Mesothelial cell of epicardium (in vitro differentiated cells): ENCODE results near the gene HOXA4. TPM values are rescaled to one million over a fixed set of nuclear protein-coding genes. Genes with fewer than 3 reads are reported as not detected.

Source experiments
- DNase-seq, 2 experiments: peaks; one replicate each; pipeline ENCODE4 v3.0.0; 2021; ENCODE audit warnings: low spot score in 2 of 2; ENCODE audit not compliant: unreplicated experiment in 2 of 2
- H3K27ac Mint-ChIP-seq: 2 replicates; pipeline ENCODE4 v1.8.0; 2021; ENCODE audit warnings: mixed read lengths
- H3K27me3 Mint-ChIP-seq: 2 replicates; pipeline ENCODE4 v1.8.0; 2021; ENCODE audit warnings: low read depth, mixed read lengths
- H3K36me3 Mint-ChIP-seq: 2 replicates; pipeline ENCODE4 v1.8.0; 2021; ENCODE audit warnings: mixed read lengths
- H3K4me1 Mint-ChIP-seq: 2 replicates; pipeline ENCODE4 v1.8.0; 2021; ENCODE audit warnings: mixed read lengths
- H3K4me3 Mint-ChIP-seq: 2 replicates; pipeline ENCODE4 v1.8.0; 2021; ENCODE audit warnings: mild to moderate bottlenecking, moderate library complexity, mixed read lengths
- H3K9me3 Mint-ChIP-seq: 2 replicates; pipeline ENCODE4 v1.8.0; 2021; ENCODE audit warnings: mixed read lengths
- CTCF ChIP-seq: fragments of 200-600 bp; sonication (generic); IDR thresholded peaks from one replicate; pipeline ENCODE4 v1.5.0; 2021; ENCODE audit warnings: antibody characterized with exemption; ENCODE audit not compliant: unreplicated experiment
- total RNA-seq: library from RNA; stranded (reverse); gene quantifications from 3 replicates; pipeline ENCODE4 v1.2.1, GENCODE V29; 2021

HOXA4 gene
- total RNA-seq, 1 donor from 2014 or later = 55.9 TPM

- peak overlapping the region; percentile 100 for H3K27ac Mint-ChIP-seq
- H3K4me3 Mint-ChIP-seq = peak overlapping the region; percentile 87
- H3K27me3 Mint-ChIP-seq = no peaks in the 10 kb centered on the region
Observed at GRCh38 chr7:27140126-27140857, 9.7 kb upstream of the HOXA4 start.

DNA sequence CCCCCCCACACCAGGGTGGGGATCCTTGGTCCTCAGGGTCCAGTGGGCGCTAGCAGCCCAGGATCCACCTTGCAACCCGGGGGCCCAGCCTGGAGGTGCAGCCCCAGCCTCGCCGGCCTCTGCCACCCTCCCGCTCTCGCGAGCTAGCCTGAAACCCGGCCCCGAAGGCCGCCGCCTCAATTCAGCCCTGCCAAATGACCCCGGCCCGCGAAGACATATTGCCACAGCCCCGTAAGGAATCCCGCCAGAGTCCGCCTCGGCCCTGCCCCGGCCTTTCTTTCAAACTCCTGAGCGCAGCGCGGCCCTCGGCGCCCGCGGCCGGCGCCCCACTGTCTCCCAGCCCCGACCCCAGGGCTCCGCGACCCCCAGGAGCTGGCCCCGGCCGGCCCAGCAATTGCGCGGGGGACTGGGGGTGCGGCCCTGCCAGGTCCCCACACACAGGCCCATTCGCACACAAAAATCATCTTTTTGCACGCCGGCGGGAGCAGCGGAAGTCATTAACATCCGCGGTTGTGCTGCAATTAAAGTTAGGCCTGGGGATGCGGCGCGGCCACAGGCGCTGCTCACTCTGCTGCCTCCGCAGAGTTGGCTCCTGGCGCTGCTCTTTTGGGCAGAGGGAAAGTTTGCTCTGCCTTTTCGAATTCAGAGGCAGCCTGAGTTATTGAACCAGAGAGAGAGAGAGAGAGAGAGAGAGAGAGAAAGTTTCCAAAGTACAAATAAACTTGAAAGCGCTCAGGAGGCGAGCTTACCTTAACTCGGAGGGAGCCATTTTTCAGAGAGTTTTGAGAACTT, 9.0 kb upstream of the HOXA4 start:
- no peak for TF ChIP-seq CTCF
- H3K27me3 Mint-ChIP-seq = no peaks in the 10 kb centered on the region
- H3K36me3 Mint-ChIP-seq = peaks cover 42% of the 10 kb centered on the region
- peak in 1 of 2 experiments; percentile 57 for DNase-seq
- H3K4me3 Mint-ChIP-seq = peak overlapping the region; percentile 87
- peak overlapping the region; percentile 100 for H3K27ac Mint-ChIP-seq
- H3K9me3 Mint-ChIP-seq = no peaks in the 10 kb centered on the region
- peaks cover 68% of the 10 kb centered on the region for H3K4me1 Mint-ChIP-seq

More at GRCh38 chr7:27140126-27140857, 9.7 kb upstream of the HOXA4 start:
- Mint-ChIP-seq H3K4me1 (peaks cover 67% of the 10 kb centered on the region), H3K36me3 (peaks cover 47% of the 10 kb centered on the region), H3K9me3 (no peaks in the 10 kb centered on the region)
- no peak for TF ChIP-seq CTCF
- DNase-seq = peak in 1 of 2 experiments; percentile 42

DNA sequence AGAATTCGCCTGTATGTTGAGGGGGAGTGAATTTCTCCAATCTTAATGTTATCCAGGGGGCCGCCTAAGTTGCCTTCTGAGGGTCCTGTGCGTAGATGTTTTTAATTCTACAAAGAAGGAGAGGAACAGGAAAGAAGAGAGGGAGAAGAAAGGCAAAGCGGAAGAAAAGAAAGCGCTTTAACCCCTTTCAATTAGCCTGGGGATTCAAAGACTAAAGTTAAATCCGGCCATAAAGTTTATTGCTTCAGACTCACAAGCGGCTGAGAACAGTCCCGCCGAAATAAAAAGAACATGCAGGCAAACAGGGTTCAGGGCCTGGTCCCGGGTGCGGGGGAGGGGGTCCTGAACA, 8.4 kb upstream of the HOXA4 start:
- DNase-seq = no peak
- peak overlapping the region; percentile 100 for H3K27ac Mint-ChIP-seq
- TF ChIP-seq CTCF = no peak
- H3K27me3 Mint-ChIP-seq = no peaks in the 10 kb centered on the region
- peaks cover 44% of the 10 kb centered on the region for H3K36me3 Mint-ChIP-seq
- peak overlapping the region; percentile 87 for H3K4me3 Mint-ChIP-seq
- no peaks in the 10 kb centered on the region for H3K9me3 Mint-ChIP-seq
- peaks cover 68% of the 10 kb centered on the region for H3K4me1 Mint-ChIP-seq

- Mint-ChIP-seq H3K4me3 (peak overlapping the region; percentile 87), H3K36me3 (peaks cover 43% of the 10 kb centered on the region), H3K4me1 (peaks cover 70% of the 10 kb centered on the region), H3K27me3 (no peaks in the 10 kb centered on the region), H3K9me3 (no peaks in the 10 kb centered on the region), H3K27ac (peak overlapping the region; percentile 100)
- TF ChIP-seq CTCF = no peak
- peak in 1 of 2 experiments; percentile 33 for DNase-seq
Observed at GRCh38 chr7:27138472-27138871, 7.9 kb upstream of the HOXA4 start.

DNA sequence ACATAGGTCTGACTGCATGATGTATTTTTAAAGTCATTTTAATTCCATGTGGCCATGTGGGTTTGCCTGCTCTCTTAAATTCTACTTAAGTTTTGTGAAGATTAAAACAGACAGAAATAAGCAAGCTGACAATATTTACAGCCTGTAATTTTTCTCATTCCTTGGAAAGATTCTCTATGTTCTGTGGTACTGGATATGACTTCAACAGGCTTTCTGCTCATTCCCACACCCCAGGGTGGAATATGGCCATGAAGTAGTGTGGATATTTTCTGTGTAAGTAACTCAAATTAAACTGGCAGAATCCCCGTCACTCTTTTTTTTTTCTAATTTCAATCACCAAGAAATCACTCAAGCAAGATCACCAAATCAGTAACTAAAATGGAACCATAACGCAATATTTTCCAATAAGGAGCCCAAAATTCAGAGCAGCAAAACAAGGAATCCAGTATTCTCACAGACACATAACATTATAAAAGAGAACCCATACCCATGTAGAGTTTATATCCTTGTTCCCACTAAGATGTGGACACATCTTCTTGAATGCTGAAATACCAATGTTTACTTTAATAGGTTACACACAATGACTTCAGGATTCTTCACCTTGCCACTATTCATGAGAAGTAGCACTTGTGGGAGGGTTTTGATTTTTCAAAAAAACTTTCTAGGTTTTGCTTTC, 7.2 kb upstream of the HOXA4 start:
- H3K27me3 Mint-ChIP-seq = no peaks in the 10 kb centered on the region
- DNase-seq = peak in 1 of 2 experiments; percentile 13
- H3K36me3 Mint-ChIP-seq = peaks cover 40% of the 10 kb centered on the region
- peak overlapping the region; percentile 87 for H3K4me3 Mint-ChIP-seq
- no peak for TF ChIP-seq CTCF
- peak overlapping the region; percentile 100 for H3K27ac Mint-ChIP-seq
- peaks cover 77% of the 10 kb centered on the region for H3K4me1 Mint-ChIP-seq
- H3K9me3 Mint-ChIP-seq = no peaks in the 10 kb centered on the region
